IMR-90 (cell line): Measurements from ENCODE around the gene ITPR2. TPM values are rescaled to one million over a fixed set of nuclear protein-coding genes. Genes with fewer than 3 reads are reported as not detected.

Source experiments
- ATAC-seq: fragments of 200-7000 bp; cut with Tn5 transposase; 2 replicates; pipeline ENCODE4 v1.9.1; 2020; ENCODE audit warnings: low read depth, mild to moderate bottlenecking, moderate library complexity
- BruUV-seq: library from RNA; stranded (reverse); fragments of 400-500 nt; replicated peaks from 2 replicates; lab custom pipeline; 2021; lab: Mats Ljungman, UMichigan
- CTCF ChIA-PET: fragments of 300-600 bp; formaldehyde crosslinking; extraction: SDS; loops from one replicate; lab custom pipeline; 2021; ENCODE audit warnings: antibody characterized with exemption; lab: Yijun Ruan, JAX
- POLR2A ChIA-PET: fragments of 300-600 bp; sonication (Branson Sonifier 250); formaldehyde crosslinking; loops from one replicate; lab custom pipeline; 2022; ENCODE audit warnings: antibody characterized with exemption; ENCODE audit not compliant: unreplicated experiment; lab: Charles Lee
- DNase-seq: peaks from one replicate; pipeline ENCODE4 v3.0.0; 2013
- H2AFZ ChIP-seq: replicated peaks from 2 replicates; pipeline ENCODE3; 2013; ENCODE audit warnings: low read length, mild to moderate bottlenecking; ENCODE audit not compliant: poor library complexity
- H2AK5ac ChIP-seq: 2 replicates; pipeline ENCODE4 v1.6.1; 2013; ENCODE audit warnings: low read depth, low read length, inconsistent platforms
- H2AK9ac ChIP-seq: replicated peaks from 2 replicates; pipeline ENCODE3; 2013; ENCODE audit warnings: mild to moderate bottlenecking, low read depth, low read length, moderate library complexity; ENCODE audit not compliant: poor library complexity
- H2BK120ac ChIP-seq: 2 replicates; pipeline ENCODE4 v1.6.1; 2013; ENCODE audit warnings: low read depth, low read length, inconsistent platforms
- H2BK15ac ChIP-seq: 3 replicates; pipeline ENCODE4 v1.6.1; 2013; ENCODE audit warnings: low read depth, low read length, inconsistent platforms
- H2BK20ac ChIP-seq: 2 replicates; pipeline ENCODE4 v1.6.1; 2013; ENCODE audit warnings: low read depth, mild to moderate bottlenecking, inconsistent platforms, low read length, moderate library complexity
- H2BK5ac ChIP-seq: 2 replicates; pipeline ENCODE4 v1.6.1; 2013; ENCODE audit warnings: mild to moderate bottlenecking, low read depth, low read length, inconsistent platforms; ENCODE audit not compliant: poor library complexity, severe bottlenecking
- H3K14ac ChIP-seq: replicated peaks from 2 replicates; pipeline ENCODE4 v1.6.1; 2013; ENCODE audit warnings: low read depth, low read length, inconsistent platforms
- H3K18ac ChIP-seq: 2 replicates; pipeline ENCODE4 v1.6.1; 2013; ENCODE audit warnings: low read depth, low read length, control low read depth
- H3K23ac ChIP-seq: 2 replicates; pipeline ENCODE4 v1.6.1; 2013; ENCODE audit warnings: low read depth, low read length, inconsistent platforms
- H3K27ac ChIP-seq: 2 replicates; pipeline ENCODE4 v1.5.1; 2013; ENCODE audit warnings: mild to moderate bottlenecking, control low read depth, low read length; ENCODE audit not compliant: insufficient read depth
- H3K27me3 ChIP-seq: 2 replicates; pipeline ENCODE4 v1.6.1; 2013; ENCODE audit warnings: low read length; ENCODE audit not compliant: control insufficient read depth, insufficient read depth
- H3K36me3 ChIP-seq: 2 replicates; pipeline ENCODE4 v1.6.1; 2013; ENCODE audit warnings: low read length, mixed read lengths; ENCODE audit not compliant: control insufficient read depth, insufficient read depth
- H3K4ac ChIP-seq: 2 replicates; pipeline ENCODE4 v1.6.1; 2013; ENCODE audit warnings: low read depth, low read length, inconsistent platforms
- H3K4me1 ChIP-seq: 2 replicates; pipeline ENCODE4 v1.6.1; 2013; ENCODE audit warnings: low read length, mixed read lengths; ENCODE audit not compliant: control insufficient read depth, insufficient read depth
- H3K4me2 ChIP-seq: 2 replicates; pipeline ENCODE4 v1.6.1; 2013; ENCODE audit warnings: low read depth, mild to moderate bottlenecking, control low read depth, low read length, moderate library complexity
- H3K4me3 ChIP-seq: 2 replicates; pipeline ENCODE4 v1.5.1; 2013; ENCODE audit warnings: low read depth, mild to moderate bottlenecking, control low read depth, low read length, moderate library complexity; ENCODE audit not compliant: insufficient read depth
- H3K56ac ChIP-seq: 2 replicates; pipeline ENCODE4 v1.6.1; 2013; ENCODE audit warnings: low read length, inconsistent platforms; ENCODE audit not compliant: insufficient read depth; ENCODE audit errors: extremely low read depth
- H3K79me1 ChIP-seq, 2 experiments: 2 replicates each; pipeline ENCODE4 v1.6.1; 2013; ENCODE audit warnings: low read length in 2 of 2, inconsistent platforms in 1 of 2, low read depth in 1 of 2
- H3K9ac ChIP-seq: 2 replicates; pipeline ENCODE4 v1.6.1; 2013; ENCODE audit warnings: low read depth, low read length, control low read depth
- H3K9me1 ChIP-seq: 2 replicates; pipeline ENCODE4 v1.6.1; 2013; ENCODE audit warnings: low read length, inconsistent platforms; ENCODE audit not compliant: insufficient read depth
- H3K9me3 ChIP-seq: 2 replicates; pipeline ENCODE4 v1.6.1; 2013; ENCODE audit warnings: low read length; ENCODE audit not compliant: control insufficient read depth, insufficient read depth
- H4K20me1 ChIP-seq: 2 replicates; pipeline ENCODE4 v1.6.1; 2013; ENCODE audit warnings: low read length, inconsistent platforms; ENCODE audit not compliant: insufficient read depth
- H4K5ac ChIP-seq: 2 replicates; pipeline ENCODE4 v1.6.1; 2013; ENCODE audit warnings: mild to moderate bottlenecking, low read depth, low read length, control low read depth
- H4K8ac ChIP-seq, 2 experiments: 2 replicates each; pipeline ENCODE4 v1.6.1; 2013; ENCODE audit warnings: low read depth in 2 of 2, low read length in 2 of 2, control low read depth in 1 of 2, inconsistent platforms in 1 of 2
- H4K91ac ChIP-seq: 2 replicates; pipeline ENCODE4 v1.6.1; 2013; ENCODE audit warnings: low read depth, low read length, inconsistent platforms; ENCODE audit not compliant: insufficient read depth
- BHLHE40 ChIP-seq: fragments of 150-350 bp; IDR thresholded peaks from 2 replicates; pipeline ENCODE4 v1.6.1; 2016; ENCODE audit warnings: mild to moderate bottlenecking, low read depth, low read length
- CHD1 ChIP-seq: IDR thresholded peaks from 2 replicates; pipeline ENCODE4 v1.6.1; 2012; ENCODE audit warnings: low read depth, low read length, improper control_type of control experiment
- CTCF ChIP-seq: conservative IDR thresholded peaks from 2 replicates; pipeline ENCODE4 v1.5.1; 2012; ENCODE audit warnings: mild to moderate bottlenecking, low read depth, low read length, improper control_type of control experiment
- ELK1 ChIP-seq: fragments of 150-350 bp; IDR thresholded peaks from 2 replicates; pipeline ENCODE4 v1.6.1; 2016; ENCODE audit warnings: low read depth, mild to moderate bottlenecking, low read length, moderate library complexity, borderline replicate concordance
- MAFK ChIP-seq: IDR thresholded peaks from 2 replicates; pipeline ENCODE4 v1.6.1; 2012; ENCODE audit warnings: low read depth, low read length, improper control_type of control experiment
- MAZ ChIP-seq: IDR thresholded peaks from 2 replicates; pipeline ENCODE4 v1.6.1; 2012; ENCODE audit warnings: low read depth, mild to moderate bottlenecking, low read length, improper control_type of control experiment, moderate library complexity, borderline replicate concordance
- MXI1 ChIP-seq: IDR thresholded peaks from 2 replicates; pipeline ENCODE4 v1.6.1; 2012; ENCODE audit warnings: low read depth, mild to moderate bottlenecking, low read length, moderate library complexity, borderline replicate concordance
- NFE2L2 ChIP-seq: fragments of 150-350 bp; IDR thresholded peaks from 2 replicates; pipeline ENCODE4 v1.6.1; 2016; ENCODE audit warnings: low read depth, mild to moderate bottlenecking, low read length
- RAD21 ChIP-seq: IDR thresholded peaks from 2 replicates; pipeline ENCODE4 v1.6.1; 2012; ENCODE audit warnings: low read length, improper control_type of control experiment
- RFX5 ChIP-seq: IDR thresholded peaks from 2 replicates; pipeline ENCODE4 v1.8.0; 2012; ENCODE audit warnings: low read depth, mild to moderate bottlenecking, low read length, moderate library complexity
- SMC3 ChIP-seq: fragments of 150-350 bp; IDR thresholded peaks from 2 replicates; pipeline ENCODE4 v1.6.1; 2016; ENCODE audit warnings: low read depth, mild to moderate bottlenecking, antibody characterized with exemption, low read length, moderate library complexity
- WGBS, 2 experiments: methylation state at CpG; one replicate each; pipeline versions ENCODE4 v1.1.5 to v1.1.7; 2013; ENCODE audit warnings: missing lambda C conversion rate in 2 of 2; ENCODE audit not compliant: insufficient read length in 1 of 2; ENCODE audit errors: extremely low coverage in 2 of 2; 5-methylcytosine and 5-hydroxymethylcytosine counted together
- dilution Hi-C: fragments of 300-500 bp; cut with HindIII; formaldehyde crosslinking; loops from one replicate; pipeline ENCODE4 v1.14.3; 2018; ENCODE audit warnings: low sequenced_read_pairs; ENCODE audit not compliant: unreplicated experiment
- in situ Hi-C: fragments of 300-500 bp; cut with MboI; formaldehyde crosslinking; loops from 3 replicates; pipeline ENCODE4 v1.14.3; 2019; ENCODE audit warnings: low sequenced_read_pairs, inconsistent platforms, mixed read lengths
- intact Hi-C: fragments of 100-400 bp; cut with micrococcal nuclease; formaldehyde crosslinking; loops from 2 replicates; pipeline ENCODE4 v1.10.0; 2022
- polyA plus RNA-seq, 3 experiments: library from polyadenylated mRNA; depleted of rRNA; stranded (reverse); fragments of >200 nt; gene quantifications; 2 replicates each; pipeline ENCODE4 v1.2.3, GENCODE V29; 2012; ENCODE audit warnings: low replicate concordance in 1 of 3
- total RNA-seq: library from RNA; depleted of rRNA; stranded (reverse); fragments of >200 nt; gene quantifications from 2 replicates; pipeline ENCODE4 v1.2.3, GENCODE V29; 2012

Gene ITPR2
- total and polyA plus RNA-seq, 2 of the 4 experiments (the other 2 are of a cell fraction) = 1.2 to 9.0 TPM

- no peak overlapping the region for H2AK5ac ChIP-seq
- ChIA-PET CTCF (no interaction called here), POLR2A (no interaction called here)
- no peak overlapping the region for H4K91ac ChIP-seq
- no peaks in the 10 kb centered on the region for H3K79me1 ChIP-seq
- dilution Hi-C loops (no loop called here), intact Hi-C loops (no loop called here), in situ Hi-C loops (no loop called here)
- BruUV-seq = no TSS peak
- no peak overlapping the region for H2AFZ ChIP-seq
- no peak overlapping the region for H3K23ac ChIP-seq
- no peak overlapping the region for H3K4me2 ChIP-seq
- no peaks in the 10 kb centered on the region for H3K9me3 ChIP-seq
- no peak overlapping the region for H3K4ac ChIP-seq
- no peak for TF ChIP-seq ELK1
- TF ChIP-seq BHLHE40 = no peak
- no peak for TF ChIP-seq CTCF
- TF ChIP-seq MAFK = no peak
- TF ChIP-seq NFE2L2 = no peak
- TF ChIP-seq MAZ = no peak
- TF ChIP-seq MXI1 = no peak
- TF ChIP-seq CHD1 = no peak
- no peak for TF ChIP-seq RAD21
- TF ChIP-seq SMC3 = no peak
- TF ChIP-seq RFX5 = no peak
- WGBS, 2 experiments = 60% methylated on average over 1 of the region's 3 CpGs; no CpG with 5 or more reads in 1 of the 2 experiments
- no peak overlapping the region for H2BK20ac ChIP-seq
- H3K9ac ChIP-seq = no peak overlapping the region
- no peak overlapping the region for H3K4me3 ChIP-seq
- no peak overlapping the region for H4K5ac ChIP-seq
- H2AK9ac ChIP-seq = no peak overlapping the region
- H3K56ac ChIP-seq = no peak overlapping the region
- no peaks in the 10 kb centered on the region for H3K4me1 ChIP-seq
- no peak overlapping the region for H2BK15ac ChIP-seq
- H2BK5ac ChIP-seq = no peak overlapping the region
- H3K36me3 ChIP-seq = no peaks in the 10 kb centered on the region
- H3K18ac ChIP-seq = no peak overlapping the region
- H4K20me1 ChIP-seq = no peaks in the 10 kb centered on the region
- no peak overlapping the region for H2BK120ac ChIP-seq
- H4K8ac ChIP-seq = no peak overlapping the region
- H3K27me3 ChIP-seq = no peaks in the 10 kb centered on the region
- no peak overlapping the region for H3K14ac ChIP-seq
- DNase-seq (no peak), ATAC-seq (no peak)
- H3K27ac ChIP-seq = no peak overlapping the region
- H3K9me1 ChIP-seq = 0 out of 2 replicates have a peak, but pooled peaks cover 3% of the 10 kb centered on the region
Observed at GRCh38 chr12:26396402-26396801, 436.6 kb downstream of the ITPR2 start.
